Subcutaneous abdominal adipose tissue (tissue), 5 donors: ENCODE data around the gene RTN4R.
"Not testable (repeated sequence)": the region's sequence is repeated elsewhere in the genome, so short reads cannot be mapped to it uniquely, and the experiment has no call there.

Experiments
- H3K27ac ChIP-seq: one replicate; pipeline ENCODE4 v1.7.0; 2013; ENCODE audit warnings: low read depth, mild to moderate bottlenecking, inconsistent platforms, low read length, moderate library complexity
- H3K27me3 ChIP-seq, 5 donors: one replicate each; pipeline ENCODE4 v1.7.0; 2013; ENCODE audit warnings: low read length in 5 of 5, inconsistent platforms in 1 of 5; ENCODE audit not compliant: control insufficient read depth in 5 of 5, insufficient read depth in 4 of 5
- H3K36me3 ChIP-seq, 5 donors: one replicate each; pipeline ENCODE4 v1.7.0; 2013; ENCODE audit warnings: low read length in 5 of 5; ENCODE audit not compliant: control insufficient read depth in 5 of 5, insufficient read depth in 5 of 5
- H3K4me1 ChIP-seq, 5 donors: one replicate each; pipeline ENCODE4 v1.7.0; 2013; ENCODE audit warnings: low read length in 5 of 5, mild to moderate bottlenecking in 3 of 5, moderate library complexity in 1 of 5; ENCODE audit not compliant: control insufficient read depth in 5 of 5, insufficient read depth in 5 of 5
- H3K4me3 ChIP-seq, 5 donors: one replicate each; pipeline ENCODE4 v1.7.0; 2013; ENCODE audit warnings: low read length in 5 of 5, low read depth in 1 of 5
- H3K9ac ChIP-seq, 5 donors: one replicate each; pipeline ENCODE4 v1.7.0; 2013; ENCODE audit warnings: low read length in 5 of 5, mild to moderate bottlenecking in 4 of 5, moderate library complexity in 3 of 5
- H3K9me3 ChIP-seq, 5 donors: one replicate each; pipeline ENCODE4 v1.7.0; 2013; ENCODE audit warnings: low read length in 5 of 5; ENCODE audit not compliant: control insufficient read depth in 5 of 5
- donor health status: healthy.
- donor health status: healthy.
- donor health status: healthy.
- donor health status: healthy.
- donor health status: healthy.

Gene RTN4R

DNA sequence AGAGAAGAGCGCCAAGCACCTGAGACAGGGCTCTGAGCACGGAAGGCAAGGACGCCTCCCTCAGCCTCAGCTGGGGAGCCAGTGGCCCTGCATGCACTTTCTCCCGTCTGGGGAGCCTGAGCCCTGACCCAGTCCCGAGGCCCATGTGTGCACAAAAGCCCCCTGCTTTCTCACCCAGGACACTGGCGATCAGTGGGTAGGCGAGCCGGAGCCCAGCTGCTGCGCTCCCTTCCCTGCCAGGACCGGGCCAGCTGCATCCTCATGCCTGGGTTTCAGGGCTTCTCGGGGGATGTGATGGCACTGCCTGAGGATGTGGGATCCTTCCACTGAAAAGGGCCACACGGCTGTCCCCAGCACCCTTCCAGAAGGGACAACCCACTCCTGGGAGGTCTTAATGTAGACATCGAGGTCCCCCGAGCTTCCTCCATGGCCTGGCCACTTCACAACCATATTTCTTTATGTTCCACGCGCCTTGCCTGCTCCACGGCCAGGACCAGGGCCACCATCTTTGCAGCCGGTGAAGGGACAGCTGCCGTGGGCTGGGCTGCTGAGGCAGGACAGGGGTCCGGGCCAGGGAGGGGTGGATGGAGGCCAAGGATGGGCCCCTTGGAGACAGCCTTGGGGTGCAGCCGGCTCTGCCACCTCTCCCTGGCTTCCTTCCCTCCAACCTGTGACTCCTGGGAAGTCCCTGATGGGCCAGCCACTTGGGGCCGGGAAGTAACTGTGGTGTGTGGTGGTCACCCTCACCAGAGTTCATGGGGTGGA lies 10.8 kb upstream of the RTN4R start:
- not testable (repeated sequence) for H3K4me3 ChIP-seq, H3K27ac ChIP-seq, H3K9me3 ChIP-seq, H3K36me3 ChIP-seq, H3K9ac ChIP-seq, H3K4me1 ChIP-seq, H3K27me3 ChIP-seq

DNA sequence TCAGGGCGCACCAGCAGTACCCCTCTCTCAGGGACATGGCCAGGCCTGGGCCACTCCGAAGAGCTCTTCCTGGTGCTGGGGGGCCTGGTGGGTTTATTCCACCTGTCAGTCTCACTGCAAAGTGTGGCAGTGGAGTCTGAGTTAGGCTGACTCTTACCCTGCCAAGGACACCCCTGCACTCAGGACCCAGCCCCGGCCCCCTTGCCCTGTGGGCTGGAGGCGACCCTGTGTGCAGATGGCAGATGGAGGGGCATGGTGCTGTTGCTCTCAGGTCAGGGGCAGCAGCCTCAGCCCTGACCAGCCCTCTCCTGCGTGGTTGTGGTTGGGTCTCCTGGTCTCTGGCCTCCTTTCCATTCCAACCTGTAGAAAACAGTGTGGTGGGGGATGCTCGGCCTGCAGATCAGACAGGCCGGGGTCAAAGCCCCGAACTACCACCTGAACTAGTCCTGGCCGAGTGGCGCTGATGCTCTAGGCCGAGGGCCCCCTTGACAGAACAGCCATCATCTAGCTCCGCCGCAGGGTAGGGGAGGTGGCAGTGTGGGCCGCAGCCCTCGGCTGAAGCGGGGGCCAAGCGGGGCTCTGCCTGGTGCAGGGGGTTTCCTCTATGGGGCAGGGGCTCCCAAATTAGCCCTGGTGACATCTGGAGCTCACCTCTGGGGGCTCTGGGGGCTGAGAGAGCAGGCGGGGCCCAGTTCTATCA lies 10.0 kb upstream of the RTN4R start:
- H3K27me3 ChIP-seq, H3K36me3 ChIP-seq, H3K4me3 ChIP-seq, H3K4me1 ChIP-seq, H3K9ac ChIP-seq, H3K9me3 ChIP-seq, H3K27ac ChIP-seq: not testable (repeated sequence)

DNA sequence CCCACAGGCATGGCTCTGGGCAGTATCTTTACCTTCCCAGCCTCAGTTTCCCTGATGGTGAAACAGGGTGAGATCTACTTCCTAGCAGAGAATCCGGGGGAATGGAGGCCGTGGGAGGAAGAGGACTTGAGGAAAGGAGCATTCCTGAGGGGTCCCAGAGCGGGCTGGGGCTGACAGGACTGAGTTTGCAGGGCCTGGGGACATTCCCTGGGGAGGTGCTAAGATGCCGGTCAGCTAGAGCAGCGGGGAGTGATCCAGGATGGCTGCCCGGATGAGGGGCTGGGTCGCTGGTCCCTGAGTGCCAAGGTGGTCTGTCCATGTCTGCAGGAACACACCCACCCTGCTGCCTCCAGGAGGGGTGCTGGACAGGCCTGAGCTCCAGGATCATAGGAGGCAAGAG lies 8.3 kb upstream of the RTN4R start:
- H3K36me3 ChIP-seq: no peaks in the 10 kb centered on the region
- H3K9ac ChIP-seq: no peak overlapping the region
- H3K27me3 ChIP-seq: peaks cover 0 to 4% (median 2%) of the 10 kb centered on the region in 5 donors
- H3K9me3 ChIP-seq: no peaks in the 10 kb centered on the region
- H3K4me3 ChIP-seq: no peak overlapping the region
- no peak overlapping the region for H3K27ac ChIP-seq
- peaks cover 0 to 3% (median 0%) of the 10 kb centered on the region in 5 donors for H3K4me1 ChIP-seq

DNA sequence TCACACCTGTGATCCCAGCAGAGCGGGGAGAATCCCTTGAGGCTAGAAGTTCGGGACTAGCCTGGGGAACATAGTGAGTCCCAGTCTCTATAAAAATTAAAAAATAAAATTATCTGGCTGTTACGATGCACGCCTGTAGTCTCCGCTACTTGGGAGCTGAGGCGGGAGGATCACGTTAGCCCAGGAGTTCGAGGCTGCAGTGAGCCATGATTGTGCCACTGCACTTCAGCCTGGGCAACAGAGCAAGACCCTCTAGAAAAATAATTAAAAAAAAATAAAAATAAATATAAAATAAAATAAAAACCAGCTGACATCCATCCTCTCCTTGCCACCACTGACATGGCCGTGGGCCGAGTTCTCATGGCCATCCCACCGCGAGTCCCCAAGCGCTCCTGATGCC lies 7.7 kb upstream of the RTN4R start:
- Histone ChIP-seq H3K27me3 (peaks cover 0 to 4% (median 2%) of the 10 kb centered on the region in 5 donors), H3K27ac (no peak overlapping the region), H3K4me3 (no peak overlapping the region)

DNA sequence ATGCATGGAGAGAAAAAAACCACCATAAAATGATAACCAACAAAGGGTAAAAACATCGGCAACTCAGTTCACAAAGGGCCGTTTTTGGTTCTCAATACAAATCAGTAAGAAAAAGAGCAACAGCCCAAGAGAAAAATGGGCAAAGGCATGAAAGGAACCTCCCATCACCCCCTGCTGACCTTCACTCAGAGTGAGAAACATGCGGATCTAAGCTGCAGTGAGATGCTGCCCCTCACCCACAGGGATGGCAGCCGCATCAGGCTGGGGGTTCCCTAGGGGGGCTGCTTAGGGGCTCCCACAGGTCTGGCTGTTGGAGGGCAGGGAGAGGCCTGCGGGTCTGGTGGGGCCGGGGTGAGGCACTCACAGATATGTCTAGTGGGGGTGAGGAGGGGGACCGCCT lies 7.2 kb upstream of the RTN4R start:
- not testable (repeated sequence) for H3K9ac ChIP-seq, H3K4me1 ChIP-seq, H3K27me3 ChIP-seq, H3K27ac ChIP-seq, H3K36me3 ChIP-seq, H3K9me3 ChIP-seq, H3K4me3 ChIP-seq

More for the DNA sequence above, 7.7 kb upstream of the RTN4R start:
- Histone ChIP-seq H3K4me1 (peaks cover 0 to 7% (median 0%) of the 10 kb centered on the region in 5 donors), H3K9ac (no peak overlapping the region), H3K36me3 (no peaks in the 10 kb centered on the region), H3K9me3 (no peaks in the 10 kb centered on the region)

DNA sequence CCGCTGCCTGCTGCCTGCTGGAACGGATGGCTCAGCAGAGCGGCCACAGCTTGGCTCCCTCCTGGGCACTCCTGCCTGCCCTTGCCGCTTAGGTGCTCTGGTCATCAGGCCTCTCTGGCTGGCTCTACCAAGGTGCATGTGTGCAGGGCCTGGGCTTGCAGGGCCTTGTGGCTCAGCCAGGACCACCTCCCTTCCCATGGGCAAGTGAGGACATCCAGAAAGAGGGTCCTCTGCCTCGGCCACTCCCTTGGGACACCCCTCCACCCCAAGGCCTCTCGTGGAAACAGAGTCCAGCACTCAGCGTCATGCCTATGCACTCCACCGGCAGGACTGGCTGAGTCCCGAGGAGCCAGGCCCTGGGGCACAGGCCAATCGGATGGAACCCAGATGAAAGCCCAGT lies 6.3 kb upstream of the RTN4R start:
- not testable (repeated sequence) for H3K27ac ChIP-seq, H3K4me1 ChIP-seq, H3K27me3 ChIP-seq, H3K9ac ChIP-seq, H3K4me3 ChIP-seq, H3K9me3 ChIP-seq, H3K36me3 ChIP-seq

DNA sequence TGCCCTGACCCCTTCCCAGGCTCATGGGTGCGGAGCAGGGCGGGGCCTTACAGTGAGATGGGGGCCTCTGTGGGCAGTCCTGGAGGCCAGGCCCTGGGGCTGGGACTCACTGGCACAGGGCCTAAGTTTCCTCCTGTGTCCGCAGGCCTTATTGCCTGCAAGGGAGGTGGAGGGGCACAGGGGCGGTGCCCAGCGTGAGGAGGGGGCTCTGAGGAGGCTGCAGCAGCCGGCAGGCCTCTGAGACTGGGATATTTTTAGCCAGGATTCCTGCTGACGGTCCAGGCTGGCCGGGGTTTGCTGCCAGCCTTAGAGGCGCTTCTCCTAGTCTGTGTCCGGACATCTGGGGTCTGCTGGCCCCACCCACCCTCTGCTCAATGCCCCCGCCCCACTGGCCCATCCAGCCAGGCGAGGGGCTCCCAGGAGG lies 5.7 kb upstream of the RTN4R start:
- H3K9ac ChIP-seq: no peak overlapping the region
- H3K27ac ChIP-seq: no peak overlapping the region
- peaks cover 0 to 4% (median 2%) of the 10 kb centered on the region in 5 donors for H3K27me3 ChIP-seq
- H3K36me3 ChIP-seq: no peaks in the 10 kb centered on the region
- H3K4me3 ChIP-seq: no peak overlapping the region
- H3K9me3 ChIP-seq: no peaks in the 10 kb centered on the region
- peaks cover 0 to 7% (median 0%) of the 10 kb centered on the region in 5 donors for H3K4me1 ChIP-seq

DNA sequence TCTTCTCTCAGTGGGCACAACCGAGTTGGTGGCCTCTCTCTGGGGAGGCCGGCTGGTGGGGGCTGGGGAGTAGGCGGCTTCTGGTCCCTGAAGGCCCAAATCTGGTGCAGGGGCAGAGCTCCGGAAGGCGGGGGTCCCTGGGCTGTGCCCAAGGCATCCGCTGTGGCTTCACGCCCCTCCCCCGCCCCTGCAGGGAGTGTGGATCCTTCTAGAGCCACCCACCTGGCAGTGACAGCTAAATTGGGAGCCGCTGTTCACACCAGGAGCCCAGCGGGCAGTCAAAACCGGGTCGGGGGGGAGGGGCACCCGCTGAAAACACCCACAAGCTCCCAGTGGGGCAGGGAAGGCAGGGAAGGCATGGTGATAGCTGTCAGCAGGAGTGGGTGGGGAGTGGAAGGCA lies 4.6 kb upstream of the RTN4R start:
- Histone ChIP-seq H3K9ac (no peak overlapping the region), H3K36me3 (no peaks in the 10 kb centered on the region), H3K27ac (no peak overlapping the region)

DNA sequence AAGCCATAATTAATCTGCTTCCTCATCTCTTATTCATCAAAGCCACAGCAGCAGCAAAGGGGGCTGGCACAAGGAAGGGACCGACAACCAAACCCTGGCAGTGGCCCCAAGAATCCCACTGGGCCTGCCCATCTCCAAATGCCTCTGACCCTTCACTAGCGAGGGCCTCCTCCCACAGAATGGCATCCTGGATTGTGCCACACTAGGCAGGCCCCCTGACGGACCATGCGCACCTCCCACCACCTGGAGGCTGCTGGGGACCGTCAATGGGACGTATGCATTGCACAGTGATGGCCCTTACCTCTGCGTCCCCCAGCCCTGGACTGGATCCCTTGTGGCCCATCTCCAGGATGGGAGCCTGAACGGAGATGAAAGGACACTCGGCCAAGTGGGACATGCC lies 4.1 kb upstream of the RTN4R start:
- Histone ChIP-seq H3K4me3 (no peak overlapping the region), H3K36me3 (no peaks in the 10 kb centered on the region), H3K27me3 (peaks cover 0 to 6% (median 3%) of the 10 kb centered on the region in 5 donors), H3K27ac (no peak overlapping the region), H3K9me3 (no peaks in the 10 kb centered on the region), H3K4me1 (peaks cover 0 to 19% (median 9%) of the 10 kb centered on the region in 5 donors), H3K9ac (no peak overlapping the region)

More for the DNA sequence above, 4.6 kb upstream of the RTN4R start:
- peaks cover 0 to 4% (median 2%) of the 10 kb centered on the region in 5 donors for H3K27me3 ChIP-seq
- peaks cover 0 to 13% (median 4%) of the 10 kb centered on the region in 5 donors for H3K4me1 ChIP-seq
- no peaks in the 10 kb centered on the region for H3K9me3 ChIP-seq
- H3K4me3 ChIP-seq: no peak overlapping the region
